GM12801 (cell line): ENCODE measurements around the gene RRP1B.

Experiments used
- TF ChIP-seq, protein P1 (sequence below): IDR thresholded peaks from one replicate; pipeline ENCODE4 v1.5.1; 2011; ENCODE audit warnings: control low read depth; ENCODE audit not compliant: insufficient read length; ENCODE audit errors: extremely low read depth

RRP1B gene

DNA sequence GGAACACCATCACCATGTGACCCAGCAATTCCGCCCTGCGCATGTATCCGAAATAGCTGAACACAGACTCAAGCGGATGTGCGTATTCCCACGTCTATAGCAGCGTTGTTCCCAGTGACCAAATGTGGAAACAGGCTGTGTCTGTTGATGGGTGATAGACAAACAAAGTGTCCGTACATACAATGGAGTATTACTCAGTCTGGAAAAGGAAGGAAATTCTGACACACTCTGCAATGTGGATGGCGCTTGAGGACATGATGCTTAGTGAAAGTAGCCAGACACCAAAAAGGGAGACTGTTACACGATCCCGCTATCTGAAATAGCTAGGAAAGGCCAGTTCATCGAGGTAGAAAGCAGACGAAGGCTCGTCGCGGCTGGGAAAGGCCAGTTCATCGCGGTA is 85.4 kb downstream of the RRP1B start:
- TF ChIP-seq, protein P1, sequence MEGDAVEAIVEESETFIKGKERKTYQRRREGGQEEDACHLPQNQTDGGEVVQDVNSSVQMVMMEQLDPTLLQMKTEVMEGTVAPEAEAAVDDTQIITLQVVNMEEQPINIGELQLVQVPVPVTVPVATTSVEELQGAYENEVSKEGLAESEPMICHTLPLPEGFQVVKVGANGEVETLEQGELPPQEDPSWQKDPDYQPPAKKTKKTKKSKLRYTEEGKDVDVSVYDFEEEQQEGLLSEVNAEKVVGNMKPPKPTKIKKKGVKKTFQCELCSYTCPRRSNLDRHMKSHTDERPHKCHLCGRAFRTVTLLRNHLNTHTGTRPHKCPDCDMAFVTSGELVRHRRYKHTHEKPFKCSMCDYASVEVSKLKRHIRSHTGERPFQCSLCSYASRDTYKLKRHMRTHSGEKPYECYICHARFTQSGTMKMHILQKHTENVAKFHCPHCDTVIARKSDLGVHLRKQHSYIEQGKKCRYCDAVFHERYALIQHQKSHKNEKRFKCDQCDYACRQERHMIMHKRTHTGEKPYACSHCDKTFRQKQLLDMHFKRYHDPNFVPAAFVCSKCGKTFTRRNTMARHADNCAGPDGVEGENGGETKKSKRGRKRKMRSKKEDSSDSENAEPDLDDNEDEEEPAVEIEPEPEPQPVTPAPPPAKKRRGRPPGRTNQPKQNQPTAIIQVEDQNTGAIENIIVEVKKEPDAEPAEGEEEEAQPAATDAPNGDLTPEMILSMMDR: no peak
